WTC11 (cell line): Measurements from ENCODE around the gene SYNDIG1. TPM values are rescaled to one million over a fixed set of nuclear protein-coding genes. Genes with fewer than 3 reads are reported as not detected.

ENCODE experiments used
- ATAC-seq: fragments of 200-7000 bp; cut with Tn5 transposase; 2 replicates; pipeline ENCODE4 v1.10.0; 2021; ENCODE audit warnings: mild to moderate bottlenecking, moderate library complexity
- CTCF ChIA-PET: fragments of 300-600 bp; sonication (Branson Sonifier 250); formaldehyde crosslinking; loops from one replicate; lab custom pipeline; 2021; ENCODE audit warnings: antibody characterized with exemption; lab: Charles Lee
- POLR2A ChIA-PET: fragments of 350-600 bp; sonication (Branson Sonifier 250); formaldehyde crosslinking; loops from one replicate; lab custom pipeline; 2021; ENCODE audit warnings: antibody characterized with exemption; lab: Charles Lee
- DNase-seq: peaks from one replicate; pipeline ENCODE4 v3.0.0; 2021; ENCODE audit warnings: low spot score
- H3K27ac Mint-ChIP-seq: 2 replicates; pipeline ENCODE4 v1.8.0; 2021; ENCODE audit warnings: mixed read lengths
- H3K27me3 Mint-ChIP-seq: 2 replicates; pipeline ENCODE4 v1.8.0; 2021; ENCODE audit warnings: low read depth, mild to moderate bottlenecking, moderate library complexity, mixed read lengths
- H3K36me3 Mint-ChIP-seq: 2 replicates; pipeline ENCODE4 v1.8.0; 2021; ENCODE audit warnings: mixed read lengths
- H3K4me1 Mint-ChIP-seq: 2 replicates; pipeline ENCODE4 v1.8.0; 2022; ENCODE audit warnings: mixed read lengths
- H3K4me3 Mint-ChIP-seq: 2 replicates; pipeline ENCODE4 v1.8.0; 2021; ENCODE audit warnings: mild to moderate bottlenecking, moderate library complexity, mixed read lengths
- H3K9me3 Mint-ChIP-seq: 2 replicates; pipeline ENCODE4 v1.8.0; 2021; ENCODE audit warnings: mixed read lengths
- ATF2 ChIP-seq: sonication (generic); formaldehyde crosslinking; IDR thresholded peaks from 2 replicates; pipeline ENCODE4 v1.8.1; 2022; ENCODE audit warnings: low read depth, missing genetic modification reagents, borderline replicate concordance
- CBFB ChIP-seq: sonication (generic); formaldehyde crosslinking; IDR thresholded peaks from 2 replicates; pipeline ENCODE4 v1.8.1; 2022; ENCODE audit warnings: mild to moderate bottlenecking, low read depth, missing genetic modification reagents
- CREM ChIP-seq: sonication (generic); formaldehyde crosslinking; IDR thresholded peaks from 2 replicates; pipeline ENCODE4 v1.8.1; 2022; ENCODE audit warnings: mild to moderate bottlenecking, missing genetic modification reagents, moderate library complexity
- ESRRA ChIP-seq: sonication (generic); formaldehyde crosslinking; IDR thresholded peaks from 2 replicates; pipeline ENCODE4 v1.8.1; 2022; ENCODE audit warnings: mild to moderate bottlenecking, missing genetic modification reagents, borderline replicate concordance
- FOXJ3 ChIP-seq: sonication (generic); formaldehyde crosslinking; IDR thresholded peaks from 2 replicates; pipeline ENCODE4 v1.9.0; 2021; ENCODE audit warnings: missing genetic modification reagents, mild to moderate bottlenecking, borderline replicate concordance
- HMGXB4 ChIP-seq: sonication (generic); formaldehyde crosslinking; IDR thresholded peaks from 2 replicates; pipeline ENCODE4 v1.8.1; 2023; ENCODE audit warnings: mild to moderate bottlenecking, moderate library complexity, missing genetic modification reagents
- JAZF1 ChIP-seq: fragments of 250-450 bp; sonication (Bioruptor Pico); IDR thresholded peaks from 2 replicates; pipeline ENCODE4 v1.9.0; 2021; ENCODE audit warnings: moderate library complexity, mild to moderate bottlenecking, inconsistent platforms
- MXD4 ChIP-seq: fragments of 250-450 bp; sonication (Bioruptor Pico); IDR thresholded peaks from 2 replicates; pipeline ENCODE4 v1.8.0; 2021; ENCODE audit warnings: mild to moderate bottlenecking, moderate library complexity, borderline replicate concordance
- NFYB ChIP-seq: sonication (generic); formaldehyde crosslinking; conservative IDR thresholded peaks from 2 replicates; pipeline ENCODE4 v1.8.0; 2022; ENCODE audit warnings: low read depth, missing genetic modification reagents
- NR1H2 ChIP-seq: sonication (generic); formaldehyde crosslinking; IDR thresholded peaks from 2 replicates; pipeline ENCODE4 v1.9.0; 2021; ENCODE audit warnings: mild to moderate bottlenecking, moderate library complexity, missing genetic modification reagents
- PRRX2 ChIP-seq: fragments of 250-450 bp; sonication (Bioruptor Pico); IDR thresholded peaks from 2 replicates; pipeline ENCODE4 v1.8.0; 2021; ENCODE audit warnings: mild to moderate bottlenecking
- ZNF138 ChIP-seq: sonication (generic); formaldehyde crosslinking; conservative IDR thresholded peaks from 2 replicates; pipeline ENCODE4 v1.8.1; 2022; ENCODE audit warnings: mild to moderate bottlenecking, moderate library complexity, missing genetic modification reagents
- ZNF532 ChIP-seq: fragments of 250-450 bp; sonication (Bioruptor Pico); IDR thresholded peaks from 2 replicates; pipeline ENCODE4 v1.9.0; 2021; ENCODE audit warnings: mild to moderate bottlenecking, borderline replicate concordance
- total RNA-seq: library from RNA; stranded (reverse); gene quantifications from 3 replicates; pipeline ENCODE4 v1.2.3, GENCODE V29; 2021
- TF ChIP-seq, protein P1 (sequence below): sonication (generic); formaldehyde crosslinking; IDR thresholded peaks from 2 replicates; pipeline ENCODE4 v1.8.0; 2023; ENCODE audit warnings: mild to moderate bottlenecking, missing genetic modification reagents
- TF ChIP-seq, protein P2 (sequence below): sonication (generic); formaldehyde crosslinking; IDR thresholded peaks from 2 replicates; pipeline ENCODE4 v1.8.1; 2022; ENCODE audit warnings: mild to moderate bottlenecking, missing genetic modification reagents, moderate library complexity, borderline replicate concordance

SYNDIG1 gene
- total RNA-seq, 1 experiment from 2014 or later = 6.4 TPM

GRCh38 chr20:24584538-24585356, 115.3 kb downstream of the SYNDIG1 start:
- Mint-ChIP-seq H3K36me3 (no peaks in the 10 kb centered on the region), H3K4me1 (peaks cover under 1% of the 10 kb centered on the region; the same call in 1 of the 2 replicates), H3K27ac (no peak overlapping the region), H3K9me3 (no peaks in the 10 kb centered on the region), H3K27me3 (no peaks in the 10 kb centered on the region), H3K4me3 (no peak overlapping the region)
- ATAC-seq (no peak), DNase-seq (no peak)
- ChIA-PET CTCF (no interaction called here), POLR2A (no interaction called here)
- TF ChIP-seq PRRX2 (CRISPR knock-in tag) (no peak), HMGXB4 (CRISPR knock-in tag) (no peak), MXD4 (no peak), JAZF1 (CRISPR knock-in tag) (no peak), ESRRA (CRISPR knock-in tag) (no peak), ZNF532 (CRISPR knock-in tag) (no peak), NFYB (CRISPR knock-in tag) (no peak), FOXJ3 (CRISPR knock-in tag) (no peak), CREM (no peak), NR1H2 (no peak), CBFB (CRISPR knock-in tag) (no peak)
- TF ChIP-seq, protein P1, sequence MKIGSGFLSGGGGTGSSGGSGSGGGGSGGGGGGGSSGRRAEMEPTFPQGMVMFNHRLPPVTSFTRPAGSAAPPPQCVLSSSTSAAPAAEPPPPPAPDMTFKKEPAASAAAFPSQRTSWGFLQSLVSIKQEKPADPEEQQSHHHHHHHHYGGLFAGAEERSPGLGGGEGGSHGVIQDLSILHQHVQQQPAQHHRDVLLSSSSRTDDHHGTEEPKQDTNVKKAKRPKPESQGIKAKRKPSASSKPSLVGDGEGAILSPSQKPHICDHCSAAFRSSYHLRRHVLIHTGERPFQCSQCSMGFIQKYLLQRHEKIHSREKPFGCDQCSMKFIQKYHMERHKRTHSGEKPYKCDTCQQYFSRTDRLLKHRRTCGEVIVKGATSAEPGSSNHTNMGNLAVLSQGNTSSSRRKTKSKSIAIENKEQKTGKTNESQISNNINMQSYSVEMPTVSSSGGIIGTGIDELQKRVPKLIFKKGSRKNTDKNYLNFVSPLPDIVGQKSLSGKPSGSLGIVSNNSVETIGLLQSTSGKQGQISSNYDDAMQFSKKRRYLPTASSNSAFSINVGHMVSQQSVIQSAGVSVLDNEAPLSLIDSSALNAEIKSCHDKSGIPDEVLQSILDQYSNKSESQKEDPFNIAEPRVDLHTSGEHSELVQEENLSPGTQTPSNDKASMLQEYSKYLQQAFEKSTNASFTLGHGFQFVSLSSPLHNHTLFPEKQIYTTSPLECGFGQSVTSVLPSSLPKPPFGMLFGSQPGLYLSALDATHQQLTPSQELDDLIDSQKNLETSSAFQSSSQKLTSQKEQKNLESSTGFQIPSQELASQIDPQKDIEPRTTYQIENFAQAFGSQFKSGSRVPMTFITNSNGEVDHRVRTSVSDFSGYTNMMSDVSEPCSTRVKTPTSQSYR (CRISPR knock-in tag) = no peak
- TF ChIP-seq, protein P2, sequence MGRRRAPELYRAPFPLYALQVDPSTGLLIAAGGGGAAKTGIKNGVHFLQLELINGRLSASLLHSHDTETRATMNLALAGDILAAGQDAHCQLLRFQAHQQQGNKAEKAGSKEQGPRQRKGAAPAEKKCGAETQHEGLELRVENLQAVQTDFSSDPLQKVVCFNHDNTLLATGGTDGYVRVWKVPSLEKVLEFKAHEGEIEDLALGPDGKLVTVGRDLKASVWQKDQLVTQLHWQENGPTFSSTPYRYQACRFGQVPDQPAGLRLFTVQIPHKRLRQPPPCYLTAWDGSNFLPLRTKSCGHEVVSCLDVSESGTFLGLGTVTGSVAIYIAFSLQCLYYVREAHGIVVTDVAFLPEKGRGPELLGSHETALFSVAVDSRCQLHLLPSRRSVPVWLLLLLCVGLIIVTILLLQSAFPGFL (CRISPR knock-in tag) = no peak

GRCh38 chr20:24585796-24586522, 116.5 kb downstream of the SYNDIG1 start:
- CTCF ChIA-PET = interaction anchor here (0.6 to 1.5 kb wide), 2 partner anchors 162 to 332 kb away, joined by 3 read pairs; no protein-coding TSS in a partner anchor
- no peaks in the 10 kb centered on the region for H3K36me3 Mint-ChIP-seq
- POLR2A ChIA-PET = no interaction called here
- H3K4me1 Mint-ChIP-seq = peaks cover 3% of the 10 kb centered on the region
- TF ChIP-seq ZNF138 (no peak), ATF2 (CRISPR knock-in tag) (no peak)
- H3K4me3 Mint-ChIP-seq = no peak overlapping the region
- no peaks in the 10 kb centered on the region for H3K27me3 Mint-ChIP-seq
- DNase-seq = no peak
- no peak overlapping the region for H3K27ac Mint-ChIP-seq
- ATAC-seq = no peak
- no peaks in the 10 kb centered on the region for H3K9me3 Mint-ChIP-seq
